ENCODE results near the gene LTN1.

GRCh38 chr21:28963831-28964230 is 28.8 kb downstream of the LTN1 start:
- TF ChIP-seq CTCF (conservative IDR thresholded peaks at IDR 0.05; ENCODE audit: low read length) (no peak), EZH2phosphoT487 (IDR thresholded peaks at IDR 0.05; ENCODE audit: borderline replicate concordance) (no peak)

Data from Loucy (cell line).